GM19438 (cell line): ENCODE results near the gene RGS11.
A peak's percentile ranks its signal among the peaks of the same experiment; 100 is the strongest.
"Not testable (repeated sequence)": the region's sequence is repeated elsewhere in the genome, so short reads cannot be mapped to it uniquely, and the experiment has no call there.

Source experiments
- ATAC-seq: cut with Tn5 transposase; IDR thresholded peaks from one replicate; pipeline ENCODE4 v1.9.1; 2021; ENCODE audit warnings: low read depth; ENCODE audit not compliant: unreplicated experiment

Gene RGS11

GRCh38 chr16:234468-235305 is 41.1 kb downstream of the RGS11 start, which contains the start of gene FAM234A:
Gene FAM234A, plus strand, starts transcription at chr16:234821. Its CDS starts 19,593 bp downstream, at chr16:254414.
- peak; percentile 73 for ATAC-seq

GRCh38 chr16:230949-231348 is 44.8 kb downstream of the RGS11 start:
- no peak for ATAC-seq

GRCh38 chr16:230351-230750 is 45.4 kb downstream of the RGS11 start:
- ATAC-seq: not testable (repeated sequence)

GRCh38 chr16:229731-230281 is 45.9 kb downstream of the RGS11 start:
- ATAC-seq: no peak

- peak; percentile 81 for ATAC-seq
Measured at GRCh38 chr16:228852-229730, 46.7 kb downstream of the RGS11 start, which contains the start of gene LUC7L. Gene LUC7L, minus strand, starts transcription at chr16:229449. Its CDS starts 110 bp downstream, at chr16:229339.

GRCh38 chr16:228151-228851 is 47.4 kb downstream of the RGS11 start:
- ATAC-seq: no peak

- no peak for ATAC-seq
Measured at GRCh38 chr16:220021-220420, 55.7 kb downstream of the RGS11 start.
